ENCODE measurements around the gene LDLRAD4. TPM values are rescaled to one million over a fixed set of nuclear protein-coding genes. Genes with fewer than 3 reads are reported as not detected.

LDLRAD4 gene
- total RNA-seq, 2 experiments from 2014 or later: 37.3 to 38.5 TPM

GRCh38 chr18:13392899-13393298, 174.3 kb downstream of the LDLRAD4 start:
- peaks cover 9% of the 10 kb centered on the region for H3K36me3 Mint-ChIP-seq (ENCODE audit: low read depth)
- ChIA-PET CTCF (interaction anchor here (1.2 kb wide), 1 partner anchor 177 kb away, joined by 4 read pairs; no protein-coding TSS in a partner anchor), POLR2A (interaction anchor here (0.9 kb wide), 1 partner anchor 37 kb away, joined by 3 read pairs; no protein-coding TSS in a partner anchor)
- ATAC-seq: no peak
- no peak overlapping the region for H3K4me3 Mint-ChIP-seq
- peaks cover 11% of the 10 kb centered on the region for H3K4me1 Mint-ChIP-seq (ENCODE audit: low read depth)
- intact Hi-C loops (cut with micrococcal nuclease): no loop called here
- no peaks in the 10 kb centered on the region for H3K27me3 Mint-ChIP-seq
- TF ChIP-seq, protein P1, sequence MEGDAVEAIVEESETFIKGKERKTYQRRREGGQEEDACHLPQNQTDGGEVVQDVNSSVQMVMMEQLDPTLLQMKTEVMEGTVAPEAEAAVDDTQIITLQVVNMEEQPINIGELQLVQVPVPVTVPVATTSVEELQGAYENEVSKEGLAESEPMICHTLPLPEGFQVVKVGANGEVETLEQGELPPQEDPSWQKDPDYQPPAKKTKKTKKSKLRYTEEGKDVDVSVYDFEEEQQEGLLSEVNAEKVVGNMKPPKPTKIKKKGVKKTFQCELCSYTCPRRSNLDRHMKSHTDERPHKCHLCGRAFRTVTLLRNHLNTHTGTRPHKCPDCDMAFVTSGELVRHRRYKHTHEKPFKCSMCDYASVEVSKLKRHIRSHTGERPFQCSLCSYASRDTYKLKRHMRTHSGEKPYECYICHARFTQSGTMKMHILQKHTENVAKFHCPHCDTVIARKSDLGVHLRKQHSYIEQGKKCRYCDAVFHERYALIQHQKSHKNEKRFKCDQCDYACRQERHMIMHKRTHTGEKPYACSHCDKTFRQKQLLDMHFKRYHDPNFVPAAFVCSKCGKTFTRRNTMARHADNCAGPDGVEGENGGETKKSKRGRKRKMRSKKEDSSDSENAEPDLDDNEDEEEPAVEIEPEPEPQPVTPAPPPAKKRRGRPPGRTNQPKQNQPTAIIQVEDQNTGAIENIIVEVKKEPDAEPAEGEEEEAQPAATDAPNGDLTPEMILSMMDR (IDR thresholded peaks at IDR 0.05): no peak
- H3K9me3 Mint-ChIP-seq: no peaks in the 10 kb centered on the region
- no peak overlapping the region for H3K27ac Mint-ChIP-seq
- no peak for DNase-seq

DNA sequence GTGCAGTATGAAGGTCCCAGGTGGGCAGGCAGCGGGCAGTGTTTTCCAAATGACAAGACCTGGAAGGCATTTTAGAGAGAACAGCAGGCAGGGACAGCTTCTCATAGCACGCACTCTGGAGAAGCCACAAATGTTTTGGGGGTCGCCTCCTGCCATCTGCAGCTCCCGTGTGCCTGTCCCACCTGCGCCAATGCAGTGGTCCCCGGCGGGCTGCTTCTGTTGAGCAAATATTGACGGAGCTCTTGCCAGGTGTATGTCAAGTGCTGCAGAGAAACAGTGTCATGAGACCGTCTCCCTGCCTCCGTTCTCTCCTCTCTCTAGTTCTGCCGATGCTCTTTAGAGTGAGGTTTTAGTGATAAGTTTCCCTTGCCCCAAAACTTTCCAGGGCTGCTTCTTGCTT, 174.8 kb downstream of the LDLRAD4 start:
- CTCF ChIA-PET: interaction anchor here (1.2 kb wide), 1 partner anchor 177 kb away, joined by 4 read pairs; no protein-coding TSS in a partner anchor
- H3K36me3 Mint-ChIP-seq (ENCODE audit: low read depth): peaks cover 6% of the 10 kb centered on the region

GRCh38 chr18:13394801-13395200, 176.2 kb downstream of the LDLRAD4 start:
- Mint-ChIP-seq H3K4me3 (no peak overlapping the region), H3K36me3 (ENCODE audit: low read depth) (peaks cover 6% of the 10 kb centered on the region), H3K9me3 (no peaks in the 10 kb centered on the region), H3K27ac (no peak overlapping the region), H3K4me1 (ENCODE audit: low read depth) (peaks cover 11% of the 10 kb centered on the region), H3K27me3 (no peaks in the 10 kb centered on the region)
- intact Hi-C loops (cut with micrococcal nuclease): no loop called here
- ATAC-seq: no peak
- no peak for DNase-seq
- ChIA-PET POLR2A (interaction anchor here (0.6 to 0.8 kb wide), 2 partner anchors 17 to 19 kb away, joined by 3 read pairs; no protein-coding TSS in a partner anchor), CTCF (interaction anchor here (1.4 kb wide), 1 partner anchor 179 kb away, joined by 4 read pairs; no protein-coding TSS in a partner anchor)
- TF ChIP-seq, protein P1 (IDR thresholded peaks at IDR 0.05): no peak

More for the DNA sequence above, 174.8 kb downstream of the LDLRAD4 start:
- DNase-seq: no peak
- TF ChIP-seq, protein P1 (IDR thresholded peaks at IDR 0.05): no peak
- no peak overlapping the region for H3K4me3 Mint-ChIP-seq
- intact Hi-C loops (cut with micrococcal nuclease): no loop called here
- H3K27me3 Mint-ChIP-seq: no peaks in the 10 kb centered on the region
- peaks cover 11% of the 10 kb centered on the region for H3K4me1 Mint-ChIP-seq (ENCODE audit: low read depth)
- POLR2A ChIA-PET: interaction anchor here (0.9 kb wide), 1 partner anchor 37 kb away, joined by 3 read pairs; no protein-coding TSS in a partner anchor
- H3K27ac Mint-ChIP-seq: no peak overlapping the region
- H3K9me3 Mint-ChIP-seq: no peaks in the 10 kb centered on the region
- ATAC-seq: no peak

DNA sequence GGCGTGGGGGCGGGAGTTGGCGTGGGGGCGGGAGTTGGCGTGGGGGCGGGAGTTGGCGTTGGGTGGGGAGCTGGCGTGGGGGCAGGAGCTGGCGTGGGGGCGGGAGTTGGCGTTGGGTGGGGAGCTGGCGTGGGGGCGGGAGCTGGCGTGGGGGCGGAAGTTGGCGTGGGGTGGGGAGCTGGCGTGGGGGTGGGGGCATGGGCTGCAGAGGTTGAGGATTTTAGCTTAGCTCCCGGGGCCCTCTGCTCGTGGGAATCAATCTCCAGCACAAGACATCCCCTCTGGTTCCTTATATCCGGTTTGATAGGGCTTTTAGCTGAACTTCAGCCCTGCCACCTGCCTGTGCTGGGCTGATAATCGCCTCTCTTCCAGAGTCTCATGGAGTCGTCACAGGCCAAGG, 177.0 kb downstream of the LDLRAD4 start:
- ChIA-PET CTCF (interaction anchor here (1.4 kb wide), 1 partner anchor 179 kb away, joined by 4 read pairs; no protein-coding TSS in a partner anchor), POLR2A (no interaction called here)
- ATAC-seq: no peak
- Mint-ChIP-seq H3K4me1 (ENCODE audit: low read depth) (peaks cover 14% of the 10 kb centered on the region), H3K4me3 (no peak overlapping the region), H3K9me3 (no peaks in the 10 kb centered on the region), H3K27ac (no peak overlapping the region), H3K27me3 (no peaks in the 10 kb centered on the region), H3K36me3 (ENCODE audit: low read depth) (peaks cover 5% of the 10 kb centered on the region)
- intact Hi-C loops (cut with micrococcal nuclease): no loop called here
- TF ChIP-seq, protein P1 (IDR thresholded peaks at IDR 0.05): no peak
- no peak for DNase-seq

- no peak for DNase-seq
- no peak for ATAC-seq
- Mint-ChIP-seq H3K4me1 (ENCODE audit: low read depth) (peaks cover 28% of the 10 kb centered on the region), H3K4me3 (no peak overlapping the region), H3K36me3 (ENCODE audit: low read depth) (peaks cover 4% of the 10 kb centered on the region), H3K27ac (no peak overlapping the region), H3K9me3 (no peaks in the 10 kb centered on the region), H3K27me3 (no peaks in the 10 kb centered on the region)
- TF ChIP-seq, protein P1 (IDR thresholded peaks at IDR 0.05): no peak
- CTCF ChIA-PET: no interaction called here
- POLR2A ChIA-PET: no interaction called here
- intact Hi-C loops (cut with micrococcal nuclease): no loop called here
Measured at GRCh38 chr18:13397504-13398163, 179.1 kb downstream of the LDLRAD4 start.
